Measurements from ENCODE around the gene C1orf198.

DNA sequence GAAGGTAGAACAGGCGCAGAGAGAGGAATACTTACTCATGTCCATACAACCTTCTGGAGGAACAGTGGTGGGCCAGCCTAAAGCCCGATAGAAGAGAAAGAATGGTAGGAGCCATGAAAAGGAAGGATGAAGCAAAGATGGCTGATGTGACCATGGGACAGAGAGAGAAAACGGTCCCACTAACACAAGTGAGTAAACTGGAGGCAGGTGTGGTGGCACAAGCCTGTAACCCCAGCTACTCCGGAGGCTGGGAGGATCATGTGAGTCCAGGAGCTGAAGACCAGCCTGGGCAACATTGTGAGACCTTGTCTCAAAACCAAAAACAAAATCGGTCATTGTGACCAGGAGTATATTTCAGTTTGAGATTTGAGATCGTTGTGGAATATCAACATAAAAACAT, 49.4 kb downstream of the C1orf198 start:
- TF ChIP-seq, protein P1, sequence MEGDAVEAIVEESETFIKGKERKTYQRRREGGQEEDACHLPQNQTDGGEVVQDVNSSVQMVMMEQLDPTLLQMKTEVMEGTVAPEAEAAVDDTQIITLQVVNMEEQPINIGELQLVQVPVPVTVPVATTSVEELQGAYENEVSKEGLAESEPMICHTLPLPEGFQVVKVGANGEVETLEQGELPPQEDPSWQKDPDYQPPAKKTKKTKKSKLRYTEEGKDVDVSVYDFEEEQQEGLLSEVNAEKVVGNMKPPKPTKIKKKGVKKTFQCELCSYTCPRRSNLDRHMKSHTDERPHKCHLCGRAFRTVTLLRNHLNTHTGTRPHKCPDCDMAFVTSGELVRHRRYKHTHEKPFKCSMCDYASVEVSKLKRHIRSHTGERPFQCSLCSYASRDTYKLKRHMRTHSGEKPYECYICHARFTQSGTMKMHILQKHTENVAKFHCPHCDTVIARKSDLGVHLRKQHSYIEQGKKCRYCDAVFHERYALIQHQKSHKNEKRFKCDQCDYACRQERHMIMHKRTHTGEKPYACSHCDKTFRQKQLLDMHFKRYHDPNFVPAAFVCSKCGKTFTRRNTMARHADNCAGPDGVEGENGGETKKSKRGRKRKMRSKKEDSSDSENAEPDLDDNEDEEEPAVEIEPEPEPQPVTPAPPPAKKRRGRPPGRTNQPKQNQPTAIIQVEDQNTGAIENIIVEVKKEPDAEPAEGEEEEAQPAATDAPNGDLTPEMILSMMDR (IDR thresholded peaks at IDR 0.05) = no peak
- TF ChIP-seq POLR2AphosphoS5 (IDR thresholded peaks at IDR 0.05) = no peak
- no peak for TF ChIP-seq POLR2A (IDR thresholded peaks at IDR 0.05)

Data from breast epithelium (tissue), 3 donors.